Neural cell (in vitro differentiated cells): Measurements from ENCODE around the gene SAA2. TPM values are rescaled to one million over a fixed set of nuclear protein-coding genes. Genes with fewer than 3 reads are reported as not detected.

Experiments used
- H2AFZ ChIP-seq: fragments of 200-600, 300-800 bp; sonication (generic), shearing (Covaris generic); 2 replicates; pipeline ENCODE4 v1.6.0; 2014; ENCODE audit warnings: low read depth, mild to moderate bottlenecking, antibody characterized with exemption, low read length, moderate library complexity
- H3F3A ChIP-seq: fragments of 200-600 bp; shearing (Covaris generic); 2 replicates; pipeline ENCODE4 v1.6.1; 2016; ENCODE audit warnings: mild to moderate bottlenecking, moderate library complexity, mixed read lengths, antibody characterized with exemption, low read length; ENCODE audit not compliant: insufficient read depth, poor library complexity, severe bottlenecking
- H3K27ac ChIP-seq: fragments of 200-600, 300-800 bp; sonication (generic), shearing (Covaris generic); 2 replicates; pipeline ENCODE4 v1.5.1; 2014; ENCODE audit warnings: mild to moderate bottlenecking, low read length, moderate library complexity
- H3K27me3 ChIP-seq: fragments of 300-800, 200-600 bp; sonication (generic), shearing (Covaris generic); 2 replicates; pipeline ENCODE4 v1.6.0; 2014; ENCODE audit warnings: mild to moderate bottlenecking, low read depth, low read length, moderate library complexity; ENCODE audit not compliant: insufficient read depth
- H3K36me3 ChIP-seq: fragments of 300-800, 200-600 bp; sonication (generic), shearing (Covaris generic); 2 replicates; pipeline ENCODE4 v1.5.1; 2014; ENCODE audit warnings: mild to moderate bottlenecking, antibody characterized with exemption, low read length, moderate library complexity; ENCODE audit not compliant: insufficient read depth
- H3K4me2 ChIP-seq: fragments of 300-800, 200-600 bp; sonication (generic), shearing (Covaris generic); 2 replicates; pipeline ENCODE4 v1.6.0; 2014; ENCODE audit warnings: mild to moderate bottlenecking, low read length
- H3K4me3 ChIP-seq: fragments of 300-800, 200-600 bp; sonication (generic), shearing (Covaris generic); 2 replicates; pipeline ENCODE4 v1.5.1; 2014; ENCODE audit warnings: mild to moderate bottlenecking, low read length, moderate library complexity
- H3K79me2 ChIP-seq: fragments of 200-600 bp; shearing (Covaris generic); replicated peaks from 2 replicates; pipeline ENCODE4 v1.6.0; 2014; ENCODE audit warnings: mild to moderate bottlenecking, low read length, moderate library complexity; ENCODE audit not compliant: insufficient read depth
- H3K9ac ChIP-seq: fragments of 300-800, 200-600 bp; sonication (generic), shearing (Covaris generic); 2 replicates; pipeline ENCODE4 v1.6.1; 2016; ENCODE audit warnings: mild to moderate bottlenecking, low read length, mixed read lengths
- H3K9me2 ChIP-seq: fragments of 200-600 bp; shearing (Covaris generic); 2 replicates; pipeline ENCODE4 v1.6.1; 2016; ENCODE audit warnings: mild to moderate bottlenecking, low read length, mixed read lengths; ENCODE audit not compliant: insufficient read depth
- H3K9me3 ChIP-seq: fragments of 200-600, 300-800 bp; sonication (generic), shearing (Covaris generic); 2 replicates; pipeline ENCODE4 v1.6.1; 2016; ENCODE audit warnings: mild to moderate bottlenecking, mixed run types, low read length, moderate library complexity, mixed read lengths
- H4K20me1 ChIP-seq: fragments of 200-600 bp; shearing (Covaris generic); 2 replicates; pipeline ENCODE4 v1.6.1; 2016; ENCODE audit warnings: mild to moderate bottlenecking, mixed run types; ENCODE audit not compliant: insufficient read depth
- CTCF ChIP-seq: fragments of 450-650 bp; IDR thresholded peaks from 2 replicates; pipeline ENCODE4 v1.5.1; 2014; ENCODE audit warnings: antibody characterized with exemption, mild to moderate bottlenecking, moderate library complexity; ENCODE audit not compliant: poor library complexity, severe bottlenecking
- EP300 ChIP-seq: fragments of 450-650 bp; conservative IDR thresholded peaks from 2 replicates; pipeline ENCODE4 v1.6.1; 2014; ENCODE audit warnings: antibody characterized with exemption, mild to moderate bottlenecking, moderate library complexity; ENCODE audit not compliant: poor library complexity, severe bottlenecking
- EZH2 ChIP-seq: fragments of 200-600, 300-800 bp; shearing (Covaris generic), sonication (generic); IDR thresholded peaks from 2 replicates; pipeline ENCODE4 v1.6.1; 2014; ENCODE audit warnings: antibody characterized with exemption, low read length, borderline replicate concordance, mild to moderate bottlenecking; ENCODE audit not compliant: insufficient read depth, poor library complexity, severe bottlenecking
- MXI1 ChIP-seq: fragments of 450-650 bp; conservative IDR thresholded peaks from 2 replicates; pipeline ENCODE4 v1.6.1; 2014; ENCODE audit warnings: antibody characterized with exemption, mild to moderate bottlenecking; ENCODE audit not compliant: poor library complexity, severe bottlenecking
- POLR2AphosphoS5 ChIP-seq: IDR thresholded peaks from 2 replicates; pipeline ENCODE4 v1.6.1; 2012
- RAD21 ChIP-seq: fragments of 450-650 bp; conservative IDR thresholded peaks from 2 replicates; pipeline ENCODE4 v1.6.1; 2014; ENCODE audit warnings: antibody characterized with exemption, mild to moderate bottlenecking, moderate library complexity
- REST ChIP-seq: IDR thresholded peaks from 2 replicates; pipeline ENCODE4 v1.6.1; 2012; ENCODE audit warnings: borderline replicate concordance
- SMC3 ChIP-seq: fragments of 450-650 bp; conservative IDR thresholded peaks from 2 replicates; pipeline ENCODE4 v1.6.1; 2014; ENCODE audit warnings: antibody characterized with exemption, mild to moderate bottlenecking, moderate library complexity; ENCODE audit not compliant: poor library complexity
- TAF1 ChIP-seq: IDR thresholded peaks from 2 replicates; pipeline ENCODE4 v1.6.1; 2012; ENCODE audit warnings: low read depth
- polyA plus RNA-seq: library from polyadenylated mRNA; depleted of rRNA; stranded (reverse); fragments of >200 nt; gene quantifications from 2 replicates; pipeline ENCODE4 v1.2.3, GENCODE V29; 2014

Gene SAA2
- polyA plus RNA-seq, 1 donor from 2014 or later: not detected

GRCh38 chr11:18280438-18281045 lies 32.1 kb upstream of the SAA2 start:
- Histone ChIP-seq H3K9me2 (no peaks in the 10 kb centered on the region), H3F3A (no peaks in the 10 kb centered on the region), H3K27ac (no peak overlapping the region), H2AFZ (no peak overlapping the region), H3K27me3 (no peaks in the 10 kb centered on the region), H3K36me3 (peaks cover 4% of the 10 kb centered on the region), H3K4me2 (no peak overlapping the region), H3K9ac (no peak overlapping the region), H3K79me2 (no peaks in the 10 kb centered on the region), H3K4me3 (no peak overlapping the region), H3K9me3 (no peaks in the 10 kb centered on the region), H4K20me1 (no peaks in the 10 kb centered on the region)
- TF ChIP-seq POLR2AphosphoS5 (no peak), TAF1 (no peak), EZH2 (no peak), MXI1 (no peak)

GRCh38 chr11:18277565-18278271 lies 29.2 kb upstream of the SAA2 start:
- H3K79me2 ChIP-seq: no peaks in the 10 kb centered on the region
- H3K9ac ChIP-seq: no peak overlapping the region
- H2AFZ ChIP-seq: no peak overlapping the region
- H3K36me3 ChIP-seq: peaks cover 4% of the 10 kb centered on the region
- TF ChIP-seq CTCF: no peak
- no peaks in the 10 kb centered on the region for H3K9me2 ChIP-seq
- H3K4me2 ChIP-seq: no peak overlapping the region
- H3K9me3 ChIP-seq: no peaks in the 10 kb centered on the region
- no peak overlapping the region for H3K4me3 ChIP-seq
- H4K20me1 ChIP-seq: no peaks in the 10 kb centered on the region
- H3K27ac ChIP-seq: no peak overlapping the region
- no peaks in the 10 kb centered on the region for H3K27me3 ChIP-seq
- H3F3A ChIP-seq: no peaks in the 10 kb centered on the region

GRCh38 chr11:18271206-18271605 lies 22.7 kb upstream of the SAA2 start:
- Histone ChIP-seq H3K27ac (no peak overlapping the region), H3K9me3 (no peaks in the 10 kb centered on the region), H3K4me2 (no peak overlapping the region), H3K36me3 (no peaks in the 10 kb centered on the region), H3K4me3 (no peak overlapping the region), H3K9me2 (no peaks in the 10 kb centered on the region), H4K20me1 (no peaks in the 10 kb centered on the region), H3K79me2 (no peaks in the 10 kb centered on the region), H3K9ac (no peak overlapping the region), H2AFZ (no peak overlapping the region), H3F3A (no peaks in the 10 kb centered on the region), H3K27me3 (no peaks in the 10 kb centered on the region)
- TF ChIP-seq TAF1 (no peak), RAD21 (no peak), SMC3 (no peak), REST (no peak), EZH2 (no peak), CTCF (no peak), POLR2AphosphoS5 (no peak), MXI1 (no peak), EP300 (no peak)
